Measurements from ENCODE around the gene MBLAC1. TPM values are rescaled to one million over a fixed set of nuclear protein-coding genes. Genes with fewer than 3 reads are reported as not detected.

MBLAC1 gene
- polyA plus RNA-seq, 5 donors = 1.1 to 2.5 (median 1.3) TPM

DNA sequence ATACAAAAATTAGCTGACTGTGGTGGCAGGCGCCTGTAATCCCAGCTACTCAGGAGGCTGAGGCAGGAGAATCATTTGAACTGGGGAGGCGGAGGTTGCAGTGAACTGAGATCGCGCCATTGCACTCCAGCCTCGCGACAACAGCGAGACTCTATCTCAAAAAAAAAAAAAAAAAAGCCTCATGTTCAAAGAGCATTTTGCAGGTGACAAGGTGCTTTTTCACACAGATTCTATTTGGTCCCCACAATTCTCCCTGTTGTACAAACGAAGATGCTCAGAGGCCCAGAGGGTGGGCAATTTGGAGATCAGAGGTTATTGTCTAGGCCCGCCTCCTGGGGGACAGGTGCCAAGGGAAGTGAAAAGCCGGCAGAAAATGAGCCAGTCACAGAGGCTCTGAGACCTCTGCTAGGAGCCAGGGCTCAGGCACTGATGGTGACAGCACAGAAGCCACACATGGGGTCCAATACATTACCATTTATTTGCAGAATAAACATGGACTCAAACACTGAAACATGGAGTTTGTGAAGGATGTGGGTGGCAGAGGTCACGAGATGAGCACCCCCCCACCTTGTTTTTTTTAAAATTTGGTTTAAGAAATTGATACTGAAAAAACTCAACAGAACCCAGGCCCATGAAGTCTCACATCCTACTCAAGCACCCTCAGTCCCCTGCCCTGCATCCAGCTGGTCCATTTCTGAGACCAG, 42.5 kb downstream of the MBLAC1 start:
- no peak for DNase-seq

- DNase-seq = no peak
These were observed 43.5 kb downstream of the MBLAC1 start for GRCh38 chr7:100170101-100170897.

GRCh38 chr7:100171087-100171681, 44.4 kb downstream of the MBLAC1 start:
- DNase-seq = no peak

DNA sequence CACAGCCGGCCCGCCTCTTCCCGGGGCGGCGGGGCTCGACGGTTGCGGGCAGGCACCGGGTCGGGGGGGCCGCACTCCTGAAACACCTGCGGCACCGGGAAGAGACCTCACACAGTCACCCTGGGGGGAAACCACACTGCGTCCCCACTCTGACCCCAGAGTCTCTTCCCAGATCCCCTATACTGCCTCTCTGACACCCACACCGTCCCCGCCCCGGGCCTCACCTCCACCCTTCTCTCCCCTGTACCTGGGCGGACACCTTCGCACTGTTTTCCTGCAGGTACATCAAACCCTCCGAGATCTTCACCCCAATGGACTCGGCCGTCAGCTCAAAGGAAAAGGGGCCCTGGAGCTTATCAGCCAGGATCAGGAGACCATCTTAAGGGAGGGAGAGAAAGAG, 45.1 kb downstream of the MBLAC1 start:
- DNase-seq = no peak

- no peak for DNase-seq
These were observed 47.2 kb downstream of the MBLAC1 start for GRCh38 chr7:100173806-100174495.

DNA sequence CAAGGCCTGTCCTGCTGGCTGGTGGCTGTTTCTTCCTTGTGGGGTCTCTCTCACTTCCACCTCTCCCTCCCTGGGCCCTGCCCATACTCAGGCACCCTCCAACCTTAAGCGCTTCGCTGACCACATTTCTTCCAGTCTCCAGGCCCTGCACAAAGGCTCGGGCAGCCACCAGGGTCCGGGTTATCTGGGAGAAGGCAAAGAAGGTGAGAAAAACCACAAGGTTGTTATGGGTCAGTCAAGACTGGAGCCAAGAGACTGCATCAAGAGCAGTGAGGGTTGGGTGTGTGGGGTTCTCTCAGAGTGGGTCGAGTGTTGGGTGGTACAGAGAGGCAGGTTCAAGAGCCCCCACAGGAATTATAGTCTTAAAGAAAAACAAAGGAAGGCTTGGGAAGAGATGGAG, 47.8 kb downstream of the MBLAC1 start:
- no peak for DNase-seq

- DNase-seq = no peak
These were observed 48.6 kb downstream of the MBLAC1 start for GRCh38 chr7:100175296-100175935.

DNA sequence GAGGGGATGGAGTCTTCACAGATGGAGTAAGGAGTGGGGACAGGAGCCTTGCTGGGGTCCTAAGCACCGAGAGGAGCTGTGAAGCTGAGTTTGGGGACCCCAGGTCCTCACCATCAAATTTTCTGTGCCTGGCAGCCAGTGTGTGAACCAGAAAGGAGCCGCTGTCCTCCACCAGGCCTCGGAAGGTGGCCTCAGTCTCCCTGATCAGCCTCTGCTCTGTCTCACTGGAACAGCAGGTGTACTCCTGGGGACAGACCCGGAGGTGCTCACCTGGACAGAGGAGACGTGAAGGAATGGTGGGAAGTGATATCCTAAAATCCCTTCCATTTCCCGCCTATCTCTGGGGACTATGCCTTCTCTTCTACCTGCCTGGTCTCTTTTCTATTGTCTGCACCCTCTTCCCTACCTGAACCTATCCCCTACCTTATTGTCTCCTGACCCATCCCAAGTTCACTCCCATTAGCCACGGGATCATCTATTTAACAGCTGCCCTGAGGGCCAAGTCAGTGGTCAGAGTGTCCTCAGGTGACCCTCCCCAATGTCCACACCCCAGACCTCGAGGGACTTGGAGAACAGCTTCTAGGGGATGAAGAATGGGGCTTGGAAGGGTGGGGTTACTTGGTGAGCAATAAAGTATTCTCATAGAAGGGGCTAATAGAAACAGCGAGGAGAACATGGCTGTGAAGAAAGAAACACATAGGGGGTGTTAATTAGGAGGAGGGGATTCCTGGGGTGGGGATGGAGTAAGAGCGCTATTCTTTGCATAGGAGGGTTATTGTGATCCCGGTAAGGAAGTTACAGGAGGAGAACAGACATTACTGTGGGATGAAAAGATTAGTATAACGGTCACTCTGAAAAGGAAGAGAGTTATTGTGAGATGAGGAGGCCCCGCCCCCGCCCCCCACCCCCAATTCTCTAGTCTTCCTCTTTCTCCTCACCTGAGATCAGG, 49.6 kb downstream of the MBLAC1 start:
- DNase-seq = no peak

- DNase-seq = peak; percentile 92 to 94
These were observed 50.6 kb downstream of the MBLAC1 start, which contains the start of the genes GPC2 and STAG3 for GRCh38 chr7:100177045-100178001. TSS of gene GPC2 (minus strand) at chr7:100177381. CDS start at chr7:100177199, 182 bp downstream. TSS of gene STAG3 (plus strand) at chr7:100177918. CDS start at chr7:100180557, 2,639 bp downstream.

Other genes with a start within 250 kb of the MBLAC1 start
- under 1 TPM in 1 of 5 donors, not detected in 4; 0.10 TPM for gene OR2AE1, start 249.9 kb upstream of the MBLAC1 start, polyA plus RNA-seq (ENCODE audit: insufficient read depth in 1 of 5, insufficient read length in 5 of 5, low replicate concordance in 1 of 5)
- gene TRIM4, start 207.4 kb upstream of the MBLAC1 start, polyA plus RNA-seq (ENCODE audit: insufficient read depth in 1 of 5, insufficient read length in 5 of 5, low replicate concordance in 1 of 5) = 10 to 100 TPM; 35.0 to 45.0 (median 38.6) TPM
- 1 to 10 TPM in 3 of 5 donors, under 1 TPM in 2; 0.93 to 1.5 (median 1.0) TPM for gene GJC3, start 197.3 kb upstream of the MBLAC1 start, polyA plus RNA-seq (ENCODE audit: insufficient read depth in 1 of 5, insufficient read length in 5 of 5, low replicate concordance in 1 of 5)
- gene AZGP1, start 150.9 kb upstream of the MBLAC1 start, polyA plus RNA-seq (ENCODE audit: insufficient read depth in 1 of 5, insufficient read length in 5 of 5, low replicate concordance in 1 of 5) = 100 to 1,000 TPM in 1 of 5 donors, under 1 TPM in 4; 0.24 to 101 (median 0.51) TPM
- gene ZKSCAN1, start 111.4 kb upstream of the MBLAC1 start, polyA plus RNA-seq (ENCODE audit: insufficient read depth in 1 of 5, insufficient read length in 5 of 5, low replicate concordance in 1 of 5) = 10 to 100 TPM; 75.2 to 93.9 (median 86.2) TPM
- gene ZSCAN21, start 77.2 kb upstream of the MBLAC1 start, polyA plus RNA-seq (ENCODE audit: insufficient read depth in 1 of 5, insufficient read length in 5 of 5, low replicate concordance in 1 of 5) = 10 to 100 TPM; 23.1 to 27.0 (median 25.6) TPM
- 10 to 100 TPM; 38.7 to 54.7 (median 48.2) TPM for gene ZNF3, start 45.2 kb upstream of the MBLAC1 start, polyA plus RNA-seq (ENCODE audit: insufficient read depth in 1 of 5, insufficient read length in 5 of 5, low replicate concordance in 1 of 5)
- 100 to 1,000 TPM; 112 to 138 (median 122) TPM for gene COPS6, start 38.0 kb upstream of the MBLAC1 start, polyA plus RNA-seq (ENCODE audit: insufficient read depth in 1 of 5, insufficient read length in 5 of 5, low replicate concordance in 1 of 5)
- gene MCM7, start 25.6 kb upstream of the MBLAC1 start, polyA plus RNA-seq (ENCODE audit: insufficient read depth in 1 of 5, insufficient read length in 5 of 5, low replicate concordance in 1 of 5) = 100 to 1,000 TPM; 129 to 144 (median 140) TPM
- 10 to 100 TPM; 34.5 to 43.4 (median 36.5) TPM for gene AP4M1, start 25.3 kb upstream of the MBLAC1 start, polyA plus RNA-seq (ENCODE audit: insufficient read depth in 1 of 5, insufficient read length in 5 of 5, low replicate concordance in 1 of 5)
- gene TAF6, start 7.6 kb upstream of the MBLAC1 start, polyA plus RNA-seq (ENCODE audit: insufficient read depth in 1 of 5, insufficient read length in 5 of 5, low replicate concordance in 1 of 5) = 10 to 100 TPM; 49.1 to 65.9 (median 58.1) TPM
- 10 to 100 TPM; 39.7 to 49.3 (median 41.5) TPM for gene CNPY4, start 7.3 kb upstream of the MBLAC1 start, polyA plus RNA-seq (ENCODE audit: insufficient read depth in 1 of 5, insufficient read length in 5 of 5, low replicate concordance in 1 of 5)
- gene LAMTOR4, start 22.0 kb downstream of the MBLAC1 start, polyA plus RNA-seq (ENCODE audit: insufficient read depth in 1 of 5, insufficient read length in 5 of 5, low replicate concordance in 1 of 5) = 100 to 1,000 TPM in 1 of 5 donors, 10 to 100 TPM in 4; 75.2 to 132 (median 92.2) TPM
- gene TRAPPC14, start 31.8 kb downstream of the MBLAC1 start, polyA plus RNA-seq (ENCODE audit: insufficient read depth in 1 of 5, insufficient read length in 5 of 5, low replicate concordance in 1 of 5) = 10 to 100 TPM; 16.0 to 22.3 (median 17.4) TPM
- 10 to 100 TPM; 16.3 to 27.2 (median 16.9) TPM for gene GAL3ST4, start 41.6 kb downstream of the MBLAC1 start, polyA plus RNA-seq (ENCODE audit: insufficient read depth in 1 of 5, insufficient read length in 5 of 5, low replicate concordance in 1 of 5)
- 10 to 100 TPM in 3 of 5 donors, 1 to 10 TPM in 2; 7.6 to 18.4 (median 14.1) TPM for gene GPC2, start 50.4 kb downstream of the MBLAC1 start, polyA plus RNA-seq (ENCODE audit: insufficient read depth in 1 of 5, insufficient read length in 5 of 5, low replicate concordance in 1 of 5)
- 10 to 100 TPM; 15.9 to 24.7 (median 21.1) TPM for gene STAG3, start 51.0 kb downstream of the MBLAC1 start, polyA plus RNA-seq (ENCODE audit: insufficient read depth in 1 of 5, insufficient read length in 5 of 5, low replicate concordance in 1 of 5)
- gene PVRIG, start 93.0 kb downstream of the MBLAC1 start, polyA plus RNA-seq (ENCODE audit: insufficient read depth in 1 of 5, insufficient read length in 5 of 5, low replicate concordance in 1 of 5) = 1 to 10 TPM; 4.9 to 9.3 (median 7.7) TPM
- gene SPDYE3, start 180.7 kb downstream of the MBLAC1 start, polyA plus RNA-seq (ENCODE audit: insufficient read depth in 1 of 5, insufficient read length in 5 of 5, low replicate concordance in 1 of 5) = 1 to 10 TPM; 5.7 to 7.4 (median 6.7) TPM
- 10 to 100 TPM; 30.4 to 52.3 (median 39.1) TPM for gene PILRB, start 231.2 kb downstream of the MBLAC1 start, polyA plus RNA-seq (ENCODE audit: insufficient read depth in 1 of 5, insufficient read length in 5 of 5, low replicate concordance in 1 of 5)
- gene PILRA, start 246.5 kb downstream of the MBLAC1 start, polyA plus RNA-seq (ENCODE audit: insufficient read depth in 1 of 5, insufficient read length in 5 of 5, low replicate concordance in 1 of 5) = 1 to 10 TPM; 3.2 to 6.3 (median 6.1) TPM